Nephron (organoid): ENCODE data around the gene TRIM49C.
"Not testable (repeated sequence)": the region's sequence is repeated elsewhere in the genome, so short reads cannot be mapped to it uniquely, and the experiment has no call there.

ENCODE experiments used
- H3K27ac Mint-ChIP-seq, 3 experiments: 2 replicates each; pipeline ENCODE4 v1.8.0; 2020; ENCODE audit warnings: mixed read lengths in 3 of 3, mild to moderate bottlenecking in 2 of 3, moderate library complexity in 1 of 3
- H3K27me3 Mint-ChIP-seq: 2 replicates; pipeline ENCODE4 v1.8.0; 2021; ENCODE audit warnings: low read depth, mild to moderate bottlenecking, moderate library complexity, mixed read lengths
- H3K36me3 Mint-ChIP-seq: 2 replicates; pipeline ENCODE4 v1.8.0; 2020; ENCODE audit warnings: low read depth, mixed read lengths
- H3K4me1 Mint-ChIP-seq: 2 replicates; pipeline ENCODE4 v1.8.0; 2020; ENCODE audit warnings: mixed read lengths
- H3K4me3 Mint-ChIP-seq, 3 experiments: 2 replicates each; pipeline ENCODE4 v1.8.0; 2020; ENCODE audit warnings: mild to moderate bottlenecking in 3 of 3, mixed read lengths in 3 of 3, moderate library complexity in 2 of 3
- H3K9me3 Mint-ChIP-seq: 2 replicates; pipeline ENCODE4 v1.8.0; 2020; ENCODE audit warnings: mixed read lengths

Gene TRIM49C, protein sequence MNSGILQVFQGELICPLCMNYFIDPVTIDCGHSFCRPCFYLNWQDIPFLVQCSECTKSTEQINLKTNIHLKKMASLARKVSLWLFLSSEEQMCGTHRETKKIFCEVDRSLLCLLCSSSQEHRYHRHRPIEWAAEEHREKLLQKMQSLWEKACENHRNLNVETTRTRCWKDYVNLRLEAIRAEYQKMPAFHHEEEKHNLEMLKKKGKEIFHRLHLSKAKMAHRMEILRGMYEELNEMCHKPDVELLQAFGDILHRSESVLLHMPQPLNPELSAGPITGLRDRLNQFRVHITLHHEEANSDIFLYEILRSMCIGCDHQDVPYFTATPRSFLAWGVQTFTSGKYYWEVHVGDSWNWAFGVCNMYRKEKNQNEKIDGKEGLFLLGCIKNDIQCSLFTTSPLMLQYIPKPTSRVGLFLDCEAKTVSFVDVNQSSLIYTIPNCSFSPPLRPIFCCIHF

GRCh38 chr11:90030806-90031205 is at the start of gene TRIM49C:
Gene TRIM49C (plus strand): TSS chr11:90031106. CDS start chr11:90035212, 4,106 bp downstream.
- H3K36me3 Mint-ChIP-seq, H3K9me3 Mint-ChIP-seq, H3K27me3 Mint-ChIP-seq, H3K4me3 Mint-ChIP-seq, H3K27ac Mint-ChIP-seq, H3K4me1 Mint-ChIP-seq: not testable (repeated sequence)

DNA sequence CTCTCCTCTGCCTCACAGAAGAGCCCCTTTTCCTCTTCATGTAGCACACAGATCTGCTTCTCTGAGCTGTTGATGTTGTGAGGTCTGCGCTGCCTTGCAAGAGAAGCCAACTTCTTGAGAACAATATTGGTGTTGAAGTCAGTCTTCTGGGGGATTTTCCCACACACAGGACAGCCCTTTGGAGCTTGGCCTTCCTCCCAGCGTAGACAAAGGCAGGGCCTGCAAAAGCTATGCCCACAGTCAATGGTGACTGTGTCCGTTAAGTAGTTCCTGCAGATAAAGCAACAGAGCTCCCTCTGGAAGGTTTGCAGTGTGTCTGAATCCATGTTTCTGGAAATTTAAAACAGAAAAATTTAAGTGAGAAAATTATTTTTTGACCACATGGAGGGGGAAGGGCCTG is 6.7 kb upstream of the TRIM49C start:
- H3K4me1 Mint-ChIP-seq, H3K27ac Mint-ChIP-seq, H3K9me3 Mint-ChIP-seq, H3K4me3 Mint-ChIP-seq, H3K36me3 Mint-ChIP-seq, H3K27me3 Mint-ChIP-seq: not testable (repeated sequence)

DNA sequence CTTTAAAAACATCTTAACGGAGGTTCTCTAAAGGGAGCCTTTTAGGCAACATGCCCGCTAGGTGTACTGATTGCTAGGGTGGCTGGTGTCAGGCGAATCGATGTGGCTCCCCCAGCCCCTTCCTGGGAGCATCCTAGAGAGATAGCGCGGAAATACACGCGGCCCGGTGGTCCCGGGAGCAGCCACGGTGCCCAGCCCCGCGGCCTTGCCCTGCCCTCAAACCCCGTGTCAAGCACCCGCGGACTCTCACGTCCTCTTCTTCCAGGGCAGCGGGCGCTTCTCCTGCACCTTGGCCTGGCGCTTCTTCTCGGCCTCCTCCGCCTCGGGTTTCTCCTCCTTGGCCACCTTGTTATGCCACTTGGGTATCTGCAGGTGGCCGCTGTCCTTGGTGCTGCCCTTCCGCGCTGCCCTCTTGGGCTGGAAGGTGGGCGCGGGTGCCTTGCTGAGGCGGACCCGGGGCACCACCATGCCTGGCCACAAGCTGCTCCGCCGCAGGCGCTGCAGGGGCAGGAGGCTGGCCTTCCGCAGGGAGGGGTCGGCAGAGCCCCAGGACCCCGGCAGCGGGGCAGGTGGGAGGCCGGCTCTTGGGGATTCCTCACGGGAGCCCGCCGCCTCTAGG is 20.8 kb downstream of the TRIM49C start:
- not testable (repeated sequence) for H3K4me1 Mint-ChIP-seq, H3K4me3 Mint-ChIP-seq, H3K27me3 Mint-ChIP-seq, H3K9me3 Mint-ChIP-seq, H3K36me3 Mint-ChIP-seq, H3K27ac Mint-ChIP-seq

DNA sequence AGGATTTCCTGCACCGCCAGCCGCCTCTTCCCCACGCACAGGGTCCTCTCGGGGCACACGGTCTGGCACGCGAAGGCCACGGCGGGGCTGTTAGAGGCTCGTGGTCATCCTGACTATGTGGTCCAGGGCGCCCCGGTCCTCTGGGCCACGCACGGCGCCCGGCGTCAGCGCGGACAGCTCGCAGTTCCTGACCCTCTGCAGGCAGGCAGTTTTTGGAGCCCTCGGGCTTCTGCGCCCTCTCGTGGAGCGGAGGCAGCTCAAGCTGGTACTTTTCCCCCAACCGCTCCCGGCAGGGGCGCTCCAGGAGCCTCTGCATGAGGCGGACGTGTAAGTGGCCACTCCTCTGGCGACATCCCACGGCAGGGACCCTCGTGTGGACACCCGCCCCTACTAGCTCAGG is 21.4 kb downstream of the TRIM49C start:
- not testable (repeated sequence) for H3K4me1 Mint-ChIP-seq, H3K9me3 Mint-ChIP-seq, H3K27ac Mint-ChIP-seq, H3K27me3 Mint-ChIP-seq, H3K36me3 Mint-ChIP-seq
- peak overlapping the region in 2 of 3 experiments; percentile 50 to 75 for H3K4me3 Mint-ChIP-seq

DNA sequence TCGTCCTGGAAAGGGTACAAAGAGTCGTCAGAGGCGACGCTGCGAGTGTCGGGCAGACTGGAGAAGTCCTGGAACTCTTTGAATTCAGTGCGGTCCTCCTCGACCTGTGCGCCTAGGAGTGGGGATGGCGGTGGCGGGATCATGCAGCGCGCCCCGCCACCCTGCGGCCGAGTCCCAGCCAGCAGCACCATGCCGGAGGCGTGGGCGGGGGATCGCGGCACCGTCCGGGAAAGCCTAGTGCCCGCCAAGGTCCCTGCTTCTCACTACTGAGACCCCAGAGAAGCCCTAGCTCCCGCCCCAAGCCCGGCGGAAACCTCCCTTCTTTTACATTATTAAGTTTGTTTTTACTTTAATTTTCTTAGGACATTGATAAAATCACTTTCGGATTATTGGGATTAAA is 22.6 kb downstream of the TRIM49C start:
- not testable (repeated sequence) for H3K4me1 Mint-ChIP-seq, H3K9me3 Mint-ChIP-seq, H3K4me3 Mint-ChIP-seq, H3K27me3 Mint-ChIP-seq, H3K36me3 Mint-ChIP-seq, H3K27ac Mint-ChIP-seq

- H3K9me3 Mint-ChIP-seq, H3K4me1 Mint-ChIP-seq, H3K4me3 Mint-ChIP-seq, H3K27me3 Mint-ChIP-seq, H3K27ac Mint-ChIP-seq, H3K36me3 Mint-ChIP-seq: not testable (repeated sequence)
Observed at GRCh38 chr11:90085650-90086049, 54.7 kb downstream of the TRIM49C start, which contains the start of gene UBTFL1. Gene UBTFL1 (plus strand): TSS chr11:90085950. CDS start chr11:90085950, 0 bp downstream.

GRCh38 chr11:90088731-90089130 is 57.8 kb downstream of the TRIM49C start:
- not testable (repeated sequence) for H3K27me3 Mint-ChIP-seq, H3K36me3 Mint-ChIP-seq, H3K27ac Mint-ChIP-seq, H3K4me1 Mint-ChIP-seq, H3K9me3 Mint-ChIP-seq, H3K4me3 Mint-ChIP-seq
